Hepatic stellate cell (primary cell): ENCODE measurements around the gene KRTAP12-4.
"Not testable (repeated sequence)": the region's sequence is repeated elsewhere in the genome, so short reads cannot be mapped to it uniquely, and the experiment has no call there.

Experiments used
- DNase-seq: peaks from one replicate; pipeline ENCODE4 v3.0.0; 2011; ENCODE audit warnings: low spot score

Gene KRTAP12-4

GRCh38 chr21:44686843-44687561, 32.5 kb upstream of the KRTAP12-4 start:
- DNase-seq, result no peak

DNA sequence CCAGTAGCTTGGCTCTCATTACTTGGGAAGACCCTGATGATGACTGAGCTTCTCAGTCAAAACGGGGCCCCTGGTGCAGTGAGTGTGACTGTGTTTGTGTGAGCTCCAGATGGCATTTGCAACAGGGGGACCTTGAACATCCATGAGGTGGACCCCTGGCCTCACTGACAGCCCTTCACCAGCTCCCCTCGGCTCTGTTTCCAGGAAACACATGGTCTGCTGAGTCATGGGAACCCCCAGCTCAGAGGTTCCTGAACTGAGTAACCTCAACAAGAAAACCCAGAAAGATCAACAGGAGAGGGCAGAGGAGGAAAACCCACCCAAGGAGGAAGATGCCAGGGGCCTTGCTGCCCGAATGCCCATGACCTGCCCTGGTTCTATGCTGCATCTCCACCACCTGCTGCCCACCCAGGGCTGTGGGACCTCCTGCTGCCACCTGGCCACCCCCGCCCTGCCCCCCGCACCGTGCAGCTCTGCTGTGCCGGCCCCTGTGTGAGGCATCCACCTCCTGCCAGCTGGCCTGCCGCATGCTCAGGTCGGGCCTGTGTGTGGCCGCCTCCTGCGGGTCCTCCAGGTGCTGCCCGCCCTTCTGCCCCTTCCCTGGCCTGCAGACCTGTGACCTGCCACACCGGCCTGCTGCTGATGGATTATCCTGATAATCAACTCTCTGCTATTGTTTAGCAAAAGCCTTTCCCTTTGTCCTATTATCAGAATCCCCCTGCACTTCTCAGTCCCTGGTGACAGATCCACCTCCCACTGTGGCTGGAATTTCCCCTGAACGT, 31.7 kb upstream of the KRTAP12-4 start:
- DNase-seq, result no peak

GRCh38 chr21:44685050-44685449, 30.6 kb upstream of the KRTAP12-4 start:
- not testable (repeated sequence) for DNase-seq

GRCh38 chr21:44684483-44684882, 30.0 kb upstream of the KRTAP12-4 start:
- no peak for DNase-seq

GRCh38 chr21:44684077-44684476, 29.6 kb upstream of the KRTAP12-4 start:
- DNase-seq, result no peak

- DNase-seq, result no peak
These were observed 28.2 kb upstream of the KRTAP12-4 start for GRCh38 chr21:44682580-44683151.

GRCh38 chr21:44681861-44682579, 27.6 kb upstream of the KRTAP12-4 start, which contains the start of gene KRTAP12-1:
Gene KRTAP12-1 (minus strand): TSS chr21:44682163. CDS start chr21:44682123, 40 bp downstream.
- no peak for DNase-seq

GRCh38 chr21:44681152-44681551, 26.7 kb upstream of the KRTAP12-4 start:
- no peak for DNase-seq

- no peak for DNase-seq
These were observed 23.4 kb upstream of the KRTAP12-4 start for GRCh38 chr21:44677881-44678280.

DNA sequence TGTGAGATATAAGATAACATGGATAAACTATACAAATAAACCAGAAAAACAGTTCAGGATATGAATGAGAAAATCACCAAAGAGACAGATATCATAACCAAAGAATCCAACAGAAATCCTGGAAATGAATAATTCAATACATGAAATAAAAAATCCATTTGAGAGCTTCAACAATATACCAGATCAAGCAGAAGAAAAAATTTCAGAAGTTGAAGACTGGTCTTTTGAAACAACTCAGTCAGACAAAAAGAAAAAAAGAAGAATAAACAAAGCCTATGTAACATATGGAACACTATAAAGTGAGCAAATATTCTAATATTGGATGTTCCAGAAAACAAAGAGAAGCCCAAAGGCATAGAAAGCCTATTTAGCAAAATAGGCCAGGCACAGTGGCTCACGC, 17.5 kb upstream of the KRTAP12-4 start:
- no peak for DNase-seq

DNA sequence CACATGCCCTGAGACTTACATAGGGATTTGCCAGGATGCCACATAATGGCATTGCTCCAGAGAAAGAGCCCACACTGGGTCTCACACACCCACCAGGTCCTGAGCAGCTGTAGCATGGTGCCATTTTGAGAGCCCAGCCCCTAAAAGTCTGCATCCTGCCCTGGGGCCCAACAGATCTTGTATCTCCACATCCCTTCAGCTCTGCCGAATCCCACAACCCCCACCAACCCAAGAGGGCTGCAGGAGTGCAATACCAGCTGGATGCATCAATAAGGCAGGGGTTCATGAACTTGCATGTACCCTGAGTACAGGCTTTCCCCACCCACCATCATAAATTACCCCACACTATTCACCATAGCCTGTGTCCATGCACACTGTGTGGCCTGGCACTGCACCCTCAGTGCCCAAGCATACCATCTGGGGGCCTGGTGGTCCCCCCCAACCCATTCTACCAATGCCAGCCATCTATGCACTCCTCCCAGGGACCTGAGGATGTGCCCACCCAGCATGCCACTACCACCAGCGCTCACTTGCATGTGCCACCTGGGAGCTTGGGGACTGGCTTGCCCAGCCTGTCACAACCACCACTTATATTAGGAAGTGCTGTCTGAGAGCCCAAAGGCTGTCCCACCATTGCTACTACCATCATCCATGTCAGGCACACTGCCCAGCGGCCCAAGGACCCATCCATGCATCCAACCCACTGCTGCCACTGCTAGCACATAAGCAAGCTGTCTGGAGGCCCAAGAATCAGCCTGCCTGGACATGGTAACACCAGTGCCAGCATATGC, 16.4 kb upstream of the KRTAP12-4 start:
- no peak for DNase-seq

GRCh38 chr21:44667612-44668011, 13.2 kb upstream of the KRTAP12-4 start:
- DNase-seq, result no peak

DNA sequence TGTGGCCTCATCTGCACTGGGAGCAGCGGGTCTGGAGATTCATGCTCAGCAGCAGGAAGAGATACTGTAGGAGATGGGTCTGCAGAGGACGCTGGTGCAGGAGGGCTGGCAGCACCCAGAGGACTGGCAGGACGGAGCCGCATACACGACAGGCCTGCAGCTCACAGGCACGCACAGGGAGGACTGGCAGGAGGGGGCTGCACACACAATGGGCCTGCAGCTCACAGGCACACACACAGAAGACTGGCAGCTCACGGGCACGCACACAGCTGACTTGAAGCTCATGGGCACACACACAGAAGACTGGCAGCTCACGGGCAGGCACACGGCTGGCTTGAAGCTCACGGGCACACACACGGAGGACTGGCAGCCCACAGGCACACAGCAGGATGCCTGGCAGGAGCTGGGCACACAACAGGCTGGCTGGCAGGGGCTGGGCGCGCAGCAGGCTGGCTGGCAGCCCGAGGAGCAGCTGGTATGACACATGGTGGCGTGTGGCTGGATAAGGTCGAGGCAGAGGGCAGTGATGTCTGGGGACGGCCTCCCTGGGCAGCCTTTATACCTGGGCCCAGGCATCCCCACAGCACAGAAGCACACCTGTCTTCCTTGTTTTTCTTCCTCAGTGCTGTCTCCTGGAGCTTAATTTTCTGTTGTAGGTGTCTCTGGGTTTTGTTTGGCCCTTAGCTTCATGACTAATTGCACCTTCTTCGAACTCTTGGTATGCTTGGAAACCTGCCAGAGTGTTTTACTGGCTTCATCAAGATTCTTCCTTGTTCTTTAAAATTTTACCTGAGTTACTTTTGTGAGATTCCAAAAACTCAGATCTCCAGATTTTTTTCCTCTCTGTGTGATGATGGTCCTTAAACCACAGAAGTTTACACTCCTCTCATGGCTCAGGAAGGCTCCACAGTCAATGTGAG, 12.2 kb upstream of the KRTAP12-4 start, which contains the start of gene KRTAP12-2:
Gene KRTAP12-2 (minus strand): TSS at position 527 of the 920 bp plus-strand sequence. CDS start 41 bp downstream, at position 486.
- DNase-seq, result no peak

GRCh38 chr21:44664691-44665090, 10.2 kb upstream of the KRTAP12-4 start:
- DNase-seq, result no peak

DNA sequence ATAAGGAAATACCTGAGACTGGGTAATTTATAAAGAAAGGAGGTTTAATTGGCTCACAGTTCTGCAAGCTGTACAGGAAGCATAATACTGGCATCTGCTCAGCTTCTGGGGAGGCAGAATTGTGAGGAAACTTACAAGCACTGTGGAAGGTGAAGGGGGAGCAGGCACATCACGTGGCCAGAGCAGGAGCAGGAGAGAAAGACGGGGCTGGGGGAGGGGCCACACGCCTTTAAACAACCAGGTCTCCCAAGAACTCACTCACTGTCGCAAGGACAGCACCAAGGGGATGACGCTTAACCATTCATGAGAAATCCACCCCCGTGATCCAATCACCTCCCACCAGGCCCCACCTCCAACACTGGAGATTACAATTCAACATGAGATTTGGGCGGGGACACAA, 7.1 kb upstream of the KRTAP12-4 start:
- not testable (repeated sequence) for DNase-seq

- no peak for DNase-seq
These were observed 4.6 kb upstream of the KRTAP12-4 start for GRCh38 chr21:44658913-44659595.

GRCh38 chr21:44658541-44658910, 4.1 kb upstream of the KRTAP12-4 start:
- DNase-seq, result no peak

DNA sequence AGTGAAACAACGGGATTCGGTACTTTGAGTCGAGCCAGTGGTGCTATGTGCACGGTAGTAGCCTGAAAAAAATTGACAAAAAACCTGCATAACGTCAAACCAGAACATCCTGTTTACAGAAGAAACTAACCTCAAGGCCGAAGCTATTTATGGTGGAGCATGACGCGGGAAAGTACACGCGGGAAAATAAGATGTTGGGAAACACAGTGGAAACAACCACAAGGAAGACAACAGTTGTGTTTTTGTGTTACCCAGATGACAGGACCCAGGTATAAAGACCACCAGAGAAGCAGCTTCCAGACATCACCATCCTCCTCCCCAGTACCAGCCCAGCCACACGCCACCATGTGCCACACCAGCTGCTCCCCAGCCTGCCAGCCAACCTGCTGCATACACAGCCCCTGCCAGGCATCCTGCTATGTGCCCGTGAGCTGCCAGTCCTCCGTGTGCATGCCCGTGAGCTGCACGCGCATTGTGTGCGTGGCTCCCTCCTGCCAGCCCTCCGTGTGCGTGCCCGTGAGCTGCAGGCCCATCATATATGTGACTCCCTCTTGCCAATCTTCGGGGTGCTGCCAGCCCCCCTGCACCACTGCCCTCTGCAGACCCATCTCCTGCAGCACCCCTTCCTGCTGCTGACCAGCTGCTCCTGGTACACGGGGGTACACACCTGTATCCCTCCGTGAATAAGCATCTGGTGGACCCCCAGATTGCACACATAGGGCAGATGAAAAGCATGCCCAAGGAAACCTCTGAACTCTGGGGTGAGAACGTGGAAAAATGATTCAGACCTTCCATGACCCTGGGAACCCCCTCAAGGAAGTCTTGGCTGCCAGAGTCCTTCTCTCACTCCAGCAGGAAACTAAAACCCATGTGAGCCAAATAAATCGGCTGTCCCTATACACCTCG, 3.4 kb upstream of the KRTAP12-4 start, which contains the start of gene KRTAP12-3:
Gene KRTAP12-3 (plus strand): TSS at position 298 of the 906 bp plus-strand sequence. CDS start 48 bp downstream, at position 346.
- no peak for DNase-seq
